ENCODE results near the gene QRFP.

The QRFP gene

GRCh38 chr9:130942084-130942483 is 45.5 kb upstream of the QRFP start:
- no peak for DNase-seq (ENCODE audit: low read depth)
- no peak overlapping the region for H3K4me3 ChIP-seq (ENCODE audit: low read depth, low read length)
- TF ChIP-seq, protein P1, sequence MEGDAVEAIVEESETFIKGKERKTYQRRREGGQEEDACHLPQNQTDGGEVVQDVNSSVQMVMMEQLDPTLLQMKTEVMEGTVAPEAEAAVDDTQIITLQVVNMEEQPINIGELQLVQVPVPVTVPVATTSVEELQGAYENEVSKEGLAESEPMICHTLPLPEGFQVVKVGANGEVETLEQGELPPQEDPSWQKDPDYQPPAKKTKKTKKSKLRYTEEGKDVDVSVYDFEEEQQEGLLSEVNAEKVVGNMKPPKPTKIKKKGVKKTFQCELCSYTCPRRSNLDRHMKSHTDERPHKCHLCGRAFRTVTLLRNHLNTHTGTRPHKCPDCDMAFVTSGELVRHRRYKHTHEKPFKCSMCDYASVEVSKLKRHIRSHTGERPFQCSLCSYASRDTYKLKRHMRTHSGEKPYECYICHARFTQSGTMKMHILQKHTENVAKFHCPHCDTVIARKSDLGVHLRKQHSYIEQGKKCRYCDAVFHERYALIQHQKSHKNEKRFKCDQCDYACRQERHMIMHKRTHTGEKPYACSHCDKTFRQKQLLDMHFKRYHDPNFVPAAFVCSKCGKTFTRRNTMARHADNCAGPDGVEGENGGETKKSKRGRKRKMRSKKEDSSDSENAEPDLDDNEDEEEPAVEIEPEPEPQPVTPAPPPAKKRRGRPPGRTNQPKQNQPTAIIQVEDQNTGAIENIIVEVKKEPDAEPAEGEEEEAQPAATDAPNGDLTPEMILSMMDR (IDR thresholded peaks at IDR 0.05; ENCODE audit: control insufficient read depth, extremely low read depth, insufficient read depth), result no peak

GRCh38 chr9:130940693-130941576 is 44.3 kb upstream of the QRFP start:
- no peak overlapping the region for H3K4me3 ChIP-seq (ENCODE audit: low read depth, low read length)
- TF ChIP-seq, protein P1 (IDR thresholded peaks at IDR 0.05; ENCODE audit: control insufficient read depth, extremely low read depth, insufficient read depth), result peak; percentile 91
- DNase-seq (ENCODE audit: low read depth), result peak; percentile 64

GRCh38 chr9:130940027-130940549 is 43.5 kb upstream of the QRFP start:
- TF ChIP-seq, protein P1 (IDR thresholded peaks at IDR 0.05; ENCODE audit: control insufficient read depth, extremely low read depth, insufficient read depth), result no peak
- H3K4me3 ChIP-seq (ENCODE audit: low read depth, low read length), result no peak overlapping the region
- no peak for DNase-seq (ENCODE audit: low read depth)

GRCh38 chr9:130939405-130940026 is 42.9 kb upstream of the QRFP start:
- DNase-seq (ENCODE audit: low read depth), result no peak
- H3K4me3 ChIP-seq (ENCODE audit: low read depth, low read length), result peak overlapping the region; percentile 48; the same call in 1 of the 2 replicates
- TF ChIP-seq, protein P1 (IDR thresholded peaks at IDR 0.05; ENCODE audit: control insufficient read depth, extremely low read depth, insufficient read depth), result no peak

DNA sequence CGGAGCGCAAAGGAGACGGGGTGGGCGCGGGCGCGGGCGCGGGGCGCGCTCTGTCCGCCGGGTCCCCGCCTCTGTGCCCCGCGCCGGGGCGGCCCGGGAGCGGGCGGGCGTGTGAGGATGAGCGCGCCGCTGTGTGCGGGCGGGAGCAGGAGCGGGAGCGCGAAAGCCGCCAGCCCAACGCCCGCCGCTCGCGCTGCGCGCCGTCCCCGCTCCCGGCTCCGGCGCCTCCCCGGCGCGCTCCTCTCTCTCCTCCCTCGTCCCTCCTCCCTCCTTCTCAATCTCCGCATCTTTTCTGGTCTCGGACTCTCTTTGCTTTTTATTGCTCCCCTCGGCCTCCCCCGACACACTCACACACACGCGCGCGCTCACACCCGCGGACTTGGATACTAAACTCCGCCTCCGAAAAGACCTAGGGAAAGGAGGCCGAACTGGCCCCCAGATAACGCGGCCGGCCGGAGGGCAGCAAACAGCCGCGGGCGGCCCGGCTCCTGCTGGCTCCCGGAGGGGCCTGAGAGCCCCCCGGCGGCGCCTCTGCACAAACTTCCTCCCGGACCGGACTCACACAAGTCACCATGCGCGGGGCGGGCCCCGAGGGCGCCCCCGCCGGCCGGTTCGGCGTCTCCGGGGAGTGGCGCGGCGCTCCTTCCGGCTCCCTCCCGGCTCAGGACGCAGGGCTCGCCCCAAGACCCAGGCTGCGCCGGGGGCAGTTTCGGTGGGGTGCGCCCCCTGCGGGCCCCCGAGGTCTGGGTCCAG is 42.2 kb upstream of the QRFP start, which contains the start of gene FIBCD1:
FIBCD1 (minus strand) TSS at position 596 of the 753 bp plus-strand sequence. CDS start 640 bp downstream, outside the sequence.
- TF ChIP-seq, protein P1 (IDR thresholded peaks at IDR 0.05; ENCODE audit: control insufficient read depth, extremely low read depth, insufficient read depth), result 0 out of 2 replicates have a peak, but pooled peaks have one; percentile 21
- no peak for DNase-seq (ENCODE audit: low read depth)
- H3K4me3 ChIP-seq (ENCODE audit: low read depth, low read length), result peak within 1 kb of the TSS; percentile 48

DNA sequence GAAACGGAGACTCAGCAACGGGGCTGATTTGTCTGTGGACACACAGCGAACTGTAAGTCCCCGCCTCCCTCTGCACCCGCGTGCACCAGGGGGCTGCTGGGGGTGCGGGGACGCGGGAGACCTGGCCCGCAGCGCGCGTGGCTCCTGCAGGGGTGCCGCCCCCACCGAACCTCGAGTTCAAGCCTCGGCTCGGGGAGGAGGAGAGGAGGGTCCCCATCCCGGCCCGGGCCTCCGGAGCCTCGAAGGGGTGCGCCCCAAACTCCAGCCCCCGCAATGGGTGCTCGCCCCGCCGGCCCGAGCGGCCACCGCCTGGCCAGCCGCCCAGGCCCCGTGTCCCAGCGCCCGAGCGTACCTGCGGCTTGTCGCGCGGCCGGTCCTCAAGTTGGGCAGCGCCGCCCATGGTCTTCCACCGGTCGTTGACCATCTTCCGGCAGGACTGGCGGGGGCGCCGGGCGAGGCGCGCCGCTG is 41.6 kb upstream of the QRFP start:
- no peak overlapping the region for H3K4me3 ChIP-seq (ENCODE audit: low read depth, low read length)
- no peak for DNase-seq (ENCODE audit: low read depth)
- TF ChIP-seq, protein P1 (IDR thresholded peaks at IDR 0.05; ENCODE audit: control insufficient read depth, extremely low read depth, insufficient read depth), result no peak
